ENCODE results near the gene NCK1. TPM values are rescaled to one million over a fixed set of nuclear protein-coding genes. Genes with fewer than 3 reads are reported as not detected.

NCK1 gene
- total and polyA plus RNA-seq, 9 of the 15 experiments (the other 6 are each of a cell fraction or from before 2014, with no cell fraction given) = 17.3 to 30.5 (median 25.0) TPM

DNA sequence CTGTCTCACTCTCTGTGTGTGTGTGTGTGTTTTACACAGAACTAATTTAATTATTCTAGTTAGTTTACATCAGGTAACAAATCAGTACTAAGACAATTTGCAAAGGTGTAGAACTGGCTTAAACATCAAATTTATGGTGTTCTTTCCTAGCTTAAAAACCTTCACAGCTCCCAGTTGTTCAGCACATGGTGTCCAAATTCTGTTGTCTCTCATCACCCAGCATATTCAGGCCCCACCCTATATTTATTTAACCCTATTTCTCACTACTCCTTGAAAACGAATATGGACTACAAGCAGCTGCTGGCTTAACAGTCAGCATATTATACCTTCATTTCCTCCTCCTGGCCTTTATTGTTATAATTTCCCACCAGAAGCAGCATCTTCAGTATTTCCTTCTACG, 96.9 kb downstream of the NCK1 start:
- H3K4me1 ChIP-seq (replicated peaks in 1 of 2; ENCODE audit: control insufficient read depth in 2 of 2, insufficient read depth in 2 of 2, low read length in 2 of 2) = peaks cover 0 to 14% of the 10 kb centered on the region in 2 experiments; a peak in 3 of 5 replicates
- TF ChIP-seq, protein P1, sequence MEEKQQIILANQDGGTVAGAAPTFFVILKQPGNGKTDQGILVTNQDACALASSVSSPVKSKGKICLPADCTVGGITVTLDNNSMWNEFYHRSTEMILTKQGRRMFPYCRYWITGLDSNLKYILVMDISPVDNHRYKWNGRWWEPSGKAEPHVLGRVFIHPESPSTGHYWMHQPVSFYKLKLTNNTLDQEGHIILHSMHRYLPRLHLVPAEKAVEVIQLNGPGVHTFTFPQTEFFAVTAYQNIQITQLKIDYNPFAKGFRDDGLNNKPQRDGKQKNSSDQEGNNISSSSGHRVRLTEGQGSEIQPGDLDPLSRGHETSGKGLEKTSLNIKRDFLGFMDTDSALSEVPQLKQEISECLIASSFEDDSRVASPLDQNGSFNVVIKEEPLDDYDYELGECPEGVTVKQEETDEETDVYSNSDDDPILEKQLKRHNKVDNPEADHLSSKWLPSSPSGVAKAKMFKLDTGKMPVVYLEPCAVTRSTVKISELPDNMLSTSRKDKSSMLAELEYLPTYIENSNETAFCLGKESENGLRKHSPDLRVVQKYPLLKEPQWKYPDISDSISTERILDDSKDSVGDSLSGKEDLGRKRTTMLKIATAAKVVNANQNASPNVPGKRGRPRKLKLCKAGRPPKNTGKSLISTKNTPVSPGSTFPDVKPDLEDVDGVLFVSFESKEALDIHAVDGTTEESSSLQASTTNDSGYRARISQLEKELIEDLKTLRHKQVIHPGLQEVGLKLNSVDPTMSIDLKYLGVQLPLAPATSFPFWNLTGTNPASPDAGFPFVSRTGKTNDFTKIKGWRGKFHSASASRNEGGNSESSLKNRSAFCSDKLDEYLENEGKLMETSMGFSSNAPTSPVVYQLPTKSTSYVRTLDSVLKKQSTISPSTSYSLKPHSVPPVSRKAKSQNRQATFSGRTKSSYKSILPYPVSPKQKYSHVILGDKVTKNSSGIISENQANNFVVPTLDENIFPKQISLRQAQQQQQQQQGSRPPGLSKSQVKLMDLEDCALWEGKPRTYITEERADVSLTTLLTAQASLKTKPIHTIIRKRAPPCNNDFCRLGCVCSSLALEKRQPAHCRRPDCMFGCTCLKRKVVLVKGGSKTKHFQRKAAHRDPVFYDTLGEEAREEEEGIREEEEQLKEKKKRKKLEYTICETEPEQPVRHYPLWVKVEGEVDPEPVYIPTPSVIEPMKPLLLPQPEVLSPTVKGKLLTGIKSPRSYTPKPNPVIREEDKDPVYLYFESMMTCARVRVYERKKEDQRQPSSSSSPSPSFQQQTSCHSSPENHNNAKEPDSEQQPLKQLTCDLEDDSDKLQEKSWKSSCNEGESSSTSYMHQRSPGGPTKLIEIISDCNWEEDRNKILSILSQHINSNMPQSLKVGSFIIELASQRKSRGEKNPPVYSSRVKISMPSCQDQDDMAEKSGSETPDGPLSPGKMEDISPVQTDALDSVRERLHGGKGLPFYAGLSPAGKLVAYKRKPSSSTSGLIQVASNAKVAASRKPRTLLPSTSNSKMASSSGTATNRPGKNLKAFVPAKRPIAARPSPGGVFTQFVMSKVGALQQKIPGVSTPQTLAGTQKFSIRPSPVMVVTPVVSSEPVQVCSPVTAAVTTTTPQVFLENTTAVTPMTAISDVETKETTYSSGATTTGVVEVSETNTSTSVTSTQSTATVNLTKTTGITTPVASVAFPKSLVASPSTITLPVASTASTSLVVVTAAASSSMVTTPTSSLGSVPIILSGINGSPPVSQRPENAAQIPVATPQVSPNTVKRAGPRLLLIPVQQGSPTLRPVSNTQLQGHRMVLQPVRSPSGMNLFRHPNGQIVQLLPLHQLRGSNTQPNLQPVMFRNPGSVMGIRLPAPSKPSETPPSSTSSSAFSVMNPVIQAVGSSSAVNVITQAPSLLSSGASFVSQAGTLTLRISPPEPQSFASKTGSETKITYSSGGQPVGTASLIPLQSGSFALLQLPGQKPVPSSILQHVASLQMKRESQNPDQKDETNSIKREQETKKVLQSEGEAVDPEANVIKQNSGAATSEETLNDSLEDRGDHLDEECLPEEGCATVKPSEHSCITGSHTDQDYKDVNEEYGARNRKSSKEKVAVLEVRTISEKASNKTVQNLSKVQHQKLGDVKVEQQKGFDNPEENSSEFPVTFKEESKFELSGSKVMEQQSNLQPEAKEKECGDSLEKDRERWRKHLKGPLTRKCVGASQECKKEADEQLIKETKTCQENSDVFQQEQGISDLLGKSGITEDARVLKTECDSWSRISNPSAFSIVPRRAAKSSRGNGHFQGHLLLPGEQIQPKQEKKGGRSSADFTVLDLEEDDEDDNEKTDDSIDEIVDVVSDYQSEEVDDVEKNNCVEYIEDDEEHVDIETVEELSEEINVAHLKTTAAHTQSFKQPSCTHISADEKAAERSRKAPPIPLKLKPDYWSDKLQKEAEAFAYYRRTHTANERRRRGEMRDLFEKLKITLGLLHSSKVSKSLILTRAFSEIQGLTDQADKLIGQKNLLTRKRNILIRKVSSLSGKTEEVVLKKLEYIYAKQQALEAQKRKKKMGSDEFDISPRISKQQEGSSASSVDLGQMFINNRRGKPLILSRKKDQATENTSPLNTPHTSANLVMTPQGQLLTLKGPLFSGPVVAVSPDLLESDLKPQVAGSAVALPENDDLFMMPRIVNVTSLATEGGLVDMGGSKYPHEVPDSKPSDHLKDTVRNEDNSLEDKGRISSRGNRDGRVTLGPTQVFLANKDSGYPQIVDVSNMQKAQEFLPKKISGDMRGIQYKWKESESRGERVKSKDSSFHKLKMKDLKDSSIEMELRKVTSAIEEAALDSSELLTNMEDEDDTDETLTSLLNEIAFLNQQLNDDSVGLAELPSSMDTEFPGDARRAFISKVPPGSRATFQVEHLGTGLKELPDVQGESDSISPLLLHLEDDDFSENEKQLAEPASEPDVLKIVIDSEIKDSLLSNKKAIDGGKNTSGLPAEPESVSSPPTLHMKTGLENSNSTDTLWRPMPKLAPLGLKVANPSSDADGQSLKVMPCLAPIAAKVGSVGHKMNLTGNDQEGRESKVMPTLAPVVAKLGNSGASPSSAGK (IDR thresholded peaks at IDR 0.05) = peak; percentile 36; the same call in 1 of the 2 replicates
- no peak for TF ChIP-seq PURB (CRISPR knock-in tag; IDR thresholded peaks at IDR 0.05; ENCODE audit: low read depth)
- TF ChIP-seq L3MBTL2 (IDR thresholded peaks at IDR 0.05) = peak; percentile 63; the same call in 1 of the 2 replicates
- TF ChIP-seq RBBP5 (IDR thresholded peaks at IDR 0.05; ENCODE audit: borderline replicate concordance, insufficient read depth, low read length, poor library complexity, severe bottlenecking) = no peak
- H3K9me1 ChIP-seq (ENCODE audit: control insufficient read depth, insufficient read depth, low read length) = no peaks in the 10 kb centered on the region
- H3K4me3 ChIP-seq = peak overlapping the region; percentile 23; the same call in 1 of the 2 replicates
- H3K36me3 ChIP-seq (ENCODE audit: control insufficient read depth, insufficient read depth, low read length) = no peaks in the 10 kb centered on the region
- H4K20me1 ChIP-seq (replicated peaks; ENCODE audit: control insufficient read depth, insufficient read depth, low read length) = no peaks in the 10 kb centered on the region
- intact Hi-C loops (cut with micrococcal nuclease) (loop anchor here (5.0 kb wide), 2 partner anchors 97 to 207 kb away; partner anchors contain the start of genes NCK1 and STAG1), in situ Hi-C loops (cut with MboI) (no loop called here)
- no peaks in the 10 kb centered on the region for H3K79me2 ChIP-seq (ENCODE audit: control insufficient read depth, insufficient read depth, low read length)
- BruUV-seq (replicated peaks) = no TSS peak
- CTCF ChIA-PET (ENCODE audit: low intra/inter-chr PET ratio) = no interaction called here
- H3K9ac ChIP-seq (ENCODE audit: insufficient read depth in 1 of 2, low read depth in 2 of 2, low read length in 2 of 2) = no peak overlapping the region; a peak in 1 of 4 replicates
- FAIRE-seq (no peak), ATAC-seq (no peak), DNase-seq (ENCODE audit: extremely low read depth in 1 of 4, low spot score in 3 of 4) (no peak)
- POLR2A ChIA-PET = interaction anchor here (0.5 to 1.8 kb wide), 3 partner anchors 207 to 1739 kb away, joined by 3 to 7 read pairs (median 3); partner anchors contain the start of gene STAG1
- H3K4me2 ChIP-seq (ENCODE audit: insufficient read depth, low read length) = peak overlapping the region; percentile 46; the same call in 1 of the 2 replicates
- H2AFZ ChIP-seq (ENCODE audit: low read depth, low read length) = no peak overlapping the region
- no peaks in the 10 kb centered on the region for H3K27me3 ChIP-seq (ENCODE audit: control insufficient read depth in 2 of 2, insufficient read depth in 2 of 2, low read length in 2 of 2)
- WGBS (ENCODE audit: insufficient coverage, low coverage, missing lambda C conversion rate) = 28% methylated on average over 2 of the region's 2 CpGs
- H3K9me3 ChIP-seq (replicated peaks; ENCODE audit: control insufficient read depth, insufficient read depth, low read depth, low read length) = no peaks in the 10 kb centered on the region
- H3K27ac ChIP-seq (ENCODE audit: extremely low read depth, low read depth, low read length) = no peak overlapping the region
